WERI-Rb-1 (cell line): ENCODE measurements around the gene TMEM190.

Experiments used
- DNase-seq: peaks from one replicate; pipeline ENCODE4 v3.0.0-alpha.2; 2020
- H3K27ac ChIP-seq: fragments of 250-450 bp; sonication (Bioruptor Pico); 2 replicates; pipeline ENCODE4 v1.5.1; 2020; ENCODE audit warnings: mild to moderate bottlenecking, moderate library complexity
- H3K27me3 ChIP-seq: fragments of 250-450 bp; sonication (Bioruptor Pico); 2 replicates; pipeline ENCODE4 v1.5.1; 2021; ENCODE audit warnings: mild to moderate bottlenecking, low read depth, moderate library complexity; ENCODE audit not compliant: insufficient read depth, severe bottlenecking
- H3K36me3 ChIP-seq: fragments of 250-450 bp; sonication (Bioruptor Pico); 2 replicates; pipeline ENCODE4 v1.5.1; 2020; ENCODE audit warnings: mild to moderate bottlenecking, moderate library complexity
- H3K4me3 ChIP-seq: 2 replicates; pipeline ENCODE4 v1.5.1; 2011; ENCODE audit warnings: low read depth, mild to moderate bottlenecking, control low read depth, low read length
- H3K9me3 ChIP-seq: fragments of 250-450 bp; sonication (Bioruptor Pico); 2 replicates; pipeline ENCODE4 v1.5.1; 2021; ENCODE audit warnings: mild to moderate bottlenecking, moderate library complexity; ENCODE audit not compliant: severe bottlenecking
- TF ChIP-seq, protein P1 (sequence below): IDR thresholded peaks from 2 replicates; pipeline ENCODE4 v1.5.1; 2011; ENCODE audit warnings: low read depth, mild to moderate bottlenecking, control low read depth, inconsistent platforms, low read length

TMEM190 gene

DNA sequence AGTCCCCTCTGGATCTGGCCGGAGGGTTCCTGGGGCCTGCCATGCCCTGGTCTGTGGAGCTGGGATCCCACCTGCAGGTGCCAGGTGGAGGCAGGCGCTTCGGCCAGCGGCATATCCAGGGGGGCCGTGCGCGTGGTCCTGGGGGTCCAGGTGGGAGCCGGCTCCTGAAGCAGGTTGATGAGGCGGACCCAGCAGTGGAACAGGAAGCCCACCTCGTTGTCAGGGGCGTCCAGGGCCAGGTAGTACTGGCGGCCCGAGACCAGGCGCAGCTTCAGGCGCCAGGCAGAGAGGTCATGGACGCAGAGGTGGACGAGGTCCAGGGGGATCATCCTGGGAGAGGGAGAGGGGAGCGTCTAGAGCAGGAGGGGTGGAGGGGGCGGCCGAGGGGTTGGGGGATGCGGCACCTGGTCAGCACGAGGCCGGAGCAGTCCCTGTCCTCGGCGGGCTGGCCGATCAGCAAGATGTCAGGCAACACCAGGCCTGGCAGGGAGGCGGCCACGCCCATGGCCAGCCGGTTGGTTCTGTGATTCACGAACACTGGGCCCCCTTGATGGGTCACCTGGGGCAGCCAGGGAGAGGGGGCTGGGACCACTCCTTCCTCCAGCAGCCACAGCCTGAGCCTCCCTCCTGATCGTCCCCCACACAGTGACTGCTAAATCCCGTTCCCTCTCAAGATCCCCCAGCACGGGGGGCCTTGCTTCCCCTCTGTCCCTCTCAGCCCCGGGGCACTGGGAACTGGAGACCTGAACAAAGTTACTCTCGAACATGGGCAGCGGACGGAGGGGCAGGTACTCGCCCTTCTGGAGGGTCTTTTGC is 14.2 kb upstream of the TMEM190 start:
- TF ChIP-seq, protein P1, sequence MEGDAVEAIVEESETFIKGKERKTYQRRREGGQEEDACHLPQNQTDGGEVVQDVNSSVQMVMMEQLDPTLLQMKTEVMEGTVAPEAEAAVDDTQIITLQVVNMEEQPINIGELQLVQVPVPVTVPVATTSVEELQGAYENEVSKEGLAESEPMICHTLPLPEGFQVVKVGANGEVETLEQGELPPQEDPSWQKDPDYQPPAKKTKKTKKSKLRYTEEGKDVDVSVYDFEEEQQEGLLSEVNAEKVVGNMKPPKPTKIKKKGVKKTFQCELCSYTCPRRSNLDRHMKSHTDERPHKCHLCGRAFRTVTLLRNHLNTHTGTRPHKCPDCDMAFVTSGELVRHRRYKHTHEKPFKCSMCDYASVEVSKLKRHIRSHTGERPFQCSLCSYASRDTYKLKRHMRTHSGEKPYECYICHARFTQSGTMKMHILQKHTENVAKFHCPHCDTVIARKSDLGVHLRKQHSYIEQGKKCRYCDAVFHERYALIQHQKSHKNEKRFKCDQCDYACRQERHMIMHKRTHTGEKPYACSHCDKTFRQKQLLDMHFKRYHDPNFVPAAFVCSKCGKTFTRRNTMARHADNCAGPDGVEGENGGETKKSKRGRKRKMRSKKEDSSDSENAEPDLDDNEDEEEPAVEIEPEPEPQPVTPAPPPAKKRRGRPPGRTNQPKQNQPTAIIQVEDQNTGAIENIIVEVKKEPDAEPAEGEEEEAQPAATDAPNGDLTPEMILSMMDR, result no peak
- H3K36me3 ChIP-seq, result no peaks in the 10 kb centered on the region
- H3K9me3 ChIP-seq, result no peaks in the 10 kb centered on the region
- H3K27ac ChIP-seq, result no peak overlapping the region
- H3K27me3 ChIP-seq, result no peaks in the 10 kb centered on the region
- no peak overlapping the region for H3K4me3 ChIP-seq
- DNase-seq, result no peak

DNA sequence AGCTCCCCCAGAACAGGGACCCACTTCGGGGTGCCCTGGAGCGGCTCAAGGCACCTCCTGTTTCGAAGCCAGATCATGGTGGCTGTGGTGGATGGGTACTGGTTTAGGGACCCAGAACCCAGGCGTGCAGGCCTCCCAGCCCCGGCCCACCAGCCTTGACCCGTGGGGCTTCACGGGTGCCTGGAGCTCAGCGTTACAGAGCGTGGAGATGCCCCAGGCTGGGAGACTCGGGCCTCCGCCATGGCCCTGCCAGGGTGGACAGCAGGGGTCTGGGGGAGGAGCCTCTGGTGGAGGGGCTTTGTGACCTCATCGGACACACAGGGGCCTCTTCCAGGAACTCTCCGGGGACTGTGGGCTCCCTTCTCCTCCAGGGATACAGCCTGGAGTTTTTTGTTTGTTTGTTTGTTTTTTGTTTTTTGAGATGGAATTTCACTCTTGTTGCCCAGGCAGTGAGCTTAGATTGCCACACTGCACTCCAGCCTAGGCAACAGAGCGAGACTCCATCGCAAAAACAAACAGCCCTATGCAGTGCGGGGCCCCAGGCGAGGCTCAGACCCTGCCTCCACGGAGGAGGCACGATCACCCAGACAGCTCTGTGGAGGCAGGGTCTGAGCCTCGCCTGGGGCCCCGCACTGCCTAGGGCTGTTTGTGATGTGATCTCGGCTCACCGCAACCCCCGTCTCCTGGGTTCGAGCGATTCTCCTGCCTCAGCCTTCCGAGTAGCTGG is 13.5 kb upstream of the TMEM190 start, which contains the start of gene GARIN5B:
TSS of gene GARIN5B (minus strand) at position 271 of the 727 bp plus-strand sequence. CDS start at position 77, 194 bp downstream.
- no peak for DNase-seq
- Histone ChIP-seq H3K27ac (no peak within 1 kb of the TSS), H3K27me3 (no peaks in the 10 kb centered on the region), H3K36me3 (no peaks in the 10 kb centered on the region), H3K4me3 (no peak within 1 kb of the TSS), H3K9me3 (no peaks in the 10 kb centered on the region)
- TF ChIP-seq, protein P1, result no peak

DNA sequence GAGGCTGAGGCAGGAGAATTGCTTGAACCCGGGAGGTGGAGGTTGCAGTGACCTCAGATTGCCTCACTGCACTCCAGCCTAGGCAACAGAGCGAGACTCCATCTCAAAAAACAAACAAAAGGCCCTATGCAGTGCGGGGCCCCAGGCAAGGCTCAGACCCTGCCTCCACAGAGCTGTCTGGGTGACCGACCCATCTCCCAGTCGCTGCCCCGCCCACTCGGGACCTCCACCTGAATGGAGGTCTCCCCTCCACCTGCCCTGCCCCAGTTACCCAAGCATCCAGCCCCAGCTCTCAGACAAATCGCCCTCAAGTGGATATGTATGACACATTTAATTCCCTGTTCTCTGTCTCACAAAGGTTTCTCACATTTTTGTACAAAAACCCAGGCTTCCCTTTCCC is 11.4 kb upstream of the TMEM190 start:
- Histone ChIP-seq H3K36me3 (no peaks in the 10 kb centered on the region), H3K9me3 (no peaks in the 10 kb centered on the region), H3K4me3 (no peak overlapping the region), H3K27ac (no peak overlapping the region), H3K27me3 (no peaks in the 10 kb centered on the region)
- TF ChIP-seq, protein P1, result no peak
- DNase-seq, result no peak

DNA sequence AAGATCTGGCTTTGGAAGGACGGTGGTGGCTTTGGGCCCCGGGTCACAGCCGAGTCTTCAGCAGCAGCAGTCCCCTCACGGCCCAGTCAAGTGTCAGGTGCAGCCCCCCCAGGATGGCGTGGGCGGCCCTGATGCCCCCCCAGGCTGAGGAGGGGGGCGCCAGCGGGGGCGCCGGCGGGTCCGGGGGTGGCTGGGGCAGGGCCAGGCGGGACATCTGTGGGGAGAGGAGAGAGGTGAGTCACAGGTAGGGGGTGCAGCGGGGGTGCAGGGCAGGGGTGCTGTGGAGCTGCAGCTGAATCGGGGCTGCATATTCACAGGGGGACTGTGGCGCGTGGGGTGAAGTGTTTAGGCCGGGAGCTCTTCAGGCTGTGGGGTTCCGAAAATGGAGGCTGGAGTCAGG is 10.7 kb upstream of the TMEM190 start:
- H3K4me3 ChIP-seq, result no peak overlapping the region
- H3K27ac ChIP-seq, result no peak overlapping the region
- TF ChIP-seq, protein P1, result no peak
- no peak for DNase-seq
- H3K27me3 ChIP-seq, result no peaks in the 10 kb centered on the region
- no peaks in the 10 kb centered on the region for H3K36me3 ChIP-seq
- H3K9me3 ChIP-seq, result no peaks in the 10 kb centered on the region

DNA sequence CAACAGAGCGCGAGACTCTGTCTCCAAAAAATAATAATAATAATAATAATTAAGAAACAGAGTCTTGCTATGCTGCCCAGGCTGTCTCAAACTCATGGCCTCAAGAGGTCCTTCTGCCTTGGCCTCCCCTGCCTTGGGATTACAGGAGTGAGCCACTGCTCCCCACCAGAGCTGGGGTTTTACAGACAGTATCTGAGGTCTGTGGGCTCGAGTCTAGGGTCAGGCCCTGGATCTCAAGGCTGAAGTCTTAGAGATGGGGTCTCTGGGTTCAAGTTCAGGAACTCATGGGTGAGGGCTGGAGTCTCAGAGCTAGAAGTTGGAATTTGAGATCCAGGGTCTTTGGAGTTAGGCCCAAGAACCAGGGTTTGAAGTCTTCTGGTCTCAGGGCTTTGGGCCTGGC is 9.8 kb upstream of the TMEM190 start:
- DNase-seq, result no peak
- Histone ChIP-seq H3K4me3 (no peak overlapping the region), H3K36me3 (no peaks in the 10 kb centered on the region), H3K27ac (no peak overlapping the region), H3K9me3 (no peaks in the 10 kb centered on the region), H3K27me3 (no peaks in the 10 kb centered on the region)
- TF ChIP-seq, protein P1, result no peak
